CD14-positive monocyte (primary cell): ENCODE measurements around the gene SUCLG1. TPM values are rescaled to one million over a fixed set of nuclear protein-coding genes. Genes with fewer than 3 reads are reported as not detected.

Experiments used
- DNase-seq, 3 donors: peaks; one replicate each; pipeline ENCODE4 v3.0.0-alpha.2; 2011 to 2022
- H2AFZ ChIP-seq: 2 replicates; pipeline ENCODE4 v1.6.0; 2012; ENCODE audit warnings: mild to moderate bottlenecking, low read depth, low read length, inconsistent platforms; ENCODE audit not compliant: insufficient read depth, poor library complexity, severe bottlenecking
- H3K27ac ChIP-seq, 2 donors: 1 replicate in 1 of 2; 2 replicates in 1 of 2; pipeline ENCODE4 v1.5.1; 2012 to 2013; ENCODE audit warnings: low read length in 2 of 2, control low read depth in 1 of 2, inconsistent platforms in 1 of 2, low read depth in 1 of 2, mild to moderate bottlenecking in 1 of 2
- H3K27me3 ChIP-seq, 2 donors: one replicate each; pipeline versions ENCODE4 v1.6.0 to v1.6.1; 2011 to 2013; ENCODE audit warnings: low read length in 2 of 2; ENCODE audit not compliant: control insufficient read depth in 2 of 2, insufficient read depth in 2 of 2
- H3K36me3 ChIP-seq, 2 donors: replicated peaks in 1 of 2; 1 replicate in 1 of 2; 2 replicates in 1 of 2; pipeline versions ENCODE4 v1.5.1 to v1.6.1; 2012 to 2013; ENCODE audit warnings: low read length in 2 of 2, control low read depth in 1 of 2, inconsistent platforms in 1 of 2, mild to moderate bottlenecking in 1 of 2; ENCODE audit not compliant: insufficient read depth in 2 of 2, control insufficient read depth in 1 of 2
- H3K4me1 ChIP-seq, 2 donors: 1 replicate in 1 of 2; 2 replicates in 1 of 2; pipeline versions ENCODE4 v1.5.1 to v1.6.1; 2012 to 2013; ENCODE audit warnings: low read length in 2 of 2, control low read depth in 1 of 2, inconsistent platforms in 1 of 2, mild to moderate bottlenecking in 1 of 2, moderate library complexity in 1 of 2; ENCODE audit not compliant: insufficient read depth in 2 of 2, control insufficient read depth in 1 of 2
- H3K4me2 ChIP-seq: replicated peaks from 2 replicates; pipeline ENCODE3; 2012; ENCODE audit warnings: low read length, moderate library complexity, mild to moderate bottlenecking; ENCODE audit not compliant: poor library complexity, severe bottlenecking; ENCODE audit errors: extremely low read depth
- H3K4me3 ChIP-seq, 3 experiments: fragments of 200-600 bp in 1 of 3; sonication (generic) in 1 of 3; replicated peaks in 1 of 3; 1 replicate in 2 of 3; 2 replicates in 1 of 3; pipeline ENCODE4 v1.5.1; 2011 to 2013; ENCODE audit warnings: low read length in 3 of 3, mild to moderate bottlenecking in 3 of 3, control low read depth in 2 of 3, low read depth in 2 of 3, inconsistent platforms in 1 of 3, moderate library complexity in 1 of 3
- H3K79me2 ChIP-seq: 2 replicates; pipeline ENCODE4 v1.6.0; 2012; ENCODE audit warnings: mild to moderate bottlenecking, control low read depth, inconsistent platforms, low read length, moderate library complexity; ENCODE audit not compliant: insufficient read depth
- H3K9ac ChIP-seq: 2 replicates; pipeline ENCODE4 v1.6.0; 2017; ENCODE audit warnings: low read length, mild to moderate bottlenecking; ENCODE audit not compliant: insufficient read depth, poor library complexity, severe bottlenecking
- H3K9me3 ChIP-seq, 2 donors: replicated peaks in 1 of 2; 1 replicate in 1 of 2; 2 replicates in 1 of 2; pipeline versions ENCODE4 v1.5.1 to v1.6.1; 2012 to 2013; ENCODE audit warnings: low read length in 2 of 2, control low read depth in 1 of 2; ENCODE audit not compliant: control insufficient read depth in 1 of 2, insufficient read depth in 1 of 2
- H4K20me1 ChIP-seq: 2 replicates; pipeline ENCODE4 v1.6.0; 2012; ENCODE audit warnings: mild to moderate bottlenecking, low read length, control low read depth, moderate library complexity; ENCODE audit not compliant: insufficient read depth
- H3K27ac Mint-ChIP-seq, 7 donors: one replicate each; pipeline ENCODE4 v1.8.0; 2020; ENCODE audit warnings: mild to moderate bottlenecking in 7 of 7, mixed read lengths in 7 of 7, moderate library complexity in 6 of 7, inconsistent platforms in 2 of 7
- H3K27me3 Mint-ChIP-seq, 3 donors: one replicate each; pipeline ENCODE4 v1.8.0; 2021 to 2022; ENCODE audit warnings: low read depth in 3 of 3, mild to moderate bottlenecking in 3 of 3, mixed read lengths in 3 of 3, moderate library complexity in 3 of 3, inconsistent platforms in 1 of 3
- H3K36me3 Mint-ChIP-seq, 2 donors: one replicate each; pipeline ENCODE4 v1.8.0; 2020; ENCODE audit warnings: mixed read lengths in 2 of 2, inconsistent platforms in 1 of 2, mild to moderate bottlenecking in 1 of 2
- H3K4me1 Mint-ChIP-seq: one replicate; pipeline ENCODE4 v1.8.0; 2020; ENCODE audit warnings: mild to moderate bottlenecking, mixed read lengths
- H3K4me3 Mint-ChIP-seq, 2 donors: one replicate each; pipeline ENCODE4 v1.8.0; 2020; ENCODE audit warnings: mild to moderate bottlenecking in 2 of 2, mixed read lengths in 2 of 2, moderate library complexity in 1 of 2
- H3K9me3 Mint-ChIP-seq, 7 donors: one replicate each; pipeline ENCODE4 v1.8.0; 2020 to 2022; ENCODE audit warnings: mixed read lengths in 7 of 7, mild to moderate bottlenecking in 6 of 7, moderate library complexity in 6 of 7, inconsistent platforms in 2 of 7
- WGBS: methylation state at CpG from one replicate; pipeline ENCODE4 v1.1.5; 2013; ENCODE audit warnings: missing lambda C conversion rate; ENCODE audit not compliant: insufficient coverage; 5-methylcytosine and 5-hydroxymethylcytosine counted together
- intact Hi-C, 2 donors: fragments of 100-400 bp; cut with micrococcal nuclease; formaldehyde crosslinking; loops; one replicate each; pipeline versions ENCODE4 v1.15.0 to v1.15.1; 2023
- polyA plus RNA-seq, 3 donors: library from polyadenylated mRNA; depleted of rRNA in 1 of 3; unstranded in 2 of 3; stranded (reverse) in 1 of 3; fragments of 300-500 nt in 2 of 3; fragments of >200 nt in 1 of 3; fragmentation: Illumina TruSeq in 2 of 3; gene quantifications; 1 replicate in 2 of 3; 2 replicates in 1 of 3; pipeline ENCODE4 v1.2.3, GENCODE V29; 2012 to 2021
- TF ChIP-seq, protein P1 (sequence below): fragments of 200-600 bp; IDR thresholded peaks from one replicate; pipeline ENCODE4 v1.8.0; 2022; ENCODE audit warnings: antibody characterized with exemption, mild to moderate bottlenecking

SUCLG1 gene
- polyA plus RNA-seq, 3 donors: 24.9 to 114 (median 98.9) TPM

DNA sequence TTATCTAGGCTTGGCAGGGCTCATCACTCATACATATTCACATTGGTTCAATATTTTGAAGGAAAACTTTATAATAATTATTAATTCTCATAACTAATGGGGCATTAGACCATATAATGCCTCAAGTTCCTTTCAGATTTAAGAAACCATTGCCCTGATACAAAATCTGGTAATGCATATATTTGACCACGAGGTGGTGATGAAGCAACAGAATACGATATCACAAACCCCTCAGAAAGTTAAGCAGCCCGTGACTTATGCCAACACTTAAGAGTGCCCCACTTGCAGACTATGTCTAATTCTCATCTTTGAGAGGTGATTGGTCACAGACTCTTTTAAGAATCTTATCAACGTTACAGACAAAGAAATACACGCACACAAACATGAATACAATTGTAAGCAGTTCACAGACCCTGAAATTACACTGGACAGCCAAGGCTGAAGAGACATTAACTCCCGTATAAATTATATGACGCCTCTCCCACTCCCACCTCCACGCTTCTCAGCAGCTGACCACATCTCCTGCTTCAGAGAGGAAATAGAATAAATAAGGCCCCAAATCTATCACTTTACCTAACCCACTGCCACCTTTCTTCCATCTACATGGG, 36.6 kb upstream of the SUCLG1 start:
- intact Hi-C loops: loop anchor here in 1 of 2 donors (2.0 to 5.0 kb wide), 2 partner anchors 367 to 431 kb away; no protein-coding TSS in a partner anchor
- TF ChIP-seq, protein P1, sequence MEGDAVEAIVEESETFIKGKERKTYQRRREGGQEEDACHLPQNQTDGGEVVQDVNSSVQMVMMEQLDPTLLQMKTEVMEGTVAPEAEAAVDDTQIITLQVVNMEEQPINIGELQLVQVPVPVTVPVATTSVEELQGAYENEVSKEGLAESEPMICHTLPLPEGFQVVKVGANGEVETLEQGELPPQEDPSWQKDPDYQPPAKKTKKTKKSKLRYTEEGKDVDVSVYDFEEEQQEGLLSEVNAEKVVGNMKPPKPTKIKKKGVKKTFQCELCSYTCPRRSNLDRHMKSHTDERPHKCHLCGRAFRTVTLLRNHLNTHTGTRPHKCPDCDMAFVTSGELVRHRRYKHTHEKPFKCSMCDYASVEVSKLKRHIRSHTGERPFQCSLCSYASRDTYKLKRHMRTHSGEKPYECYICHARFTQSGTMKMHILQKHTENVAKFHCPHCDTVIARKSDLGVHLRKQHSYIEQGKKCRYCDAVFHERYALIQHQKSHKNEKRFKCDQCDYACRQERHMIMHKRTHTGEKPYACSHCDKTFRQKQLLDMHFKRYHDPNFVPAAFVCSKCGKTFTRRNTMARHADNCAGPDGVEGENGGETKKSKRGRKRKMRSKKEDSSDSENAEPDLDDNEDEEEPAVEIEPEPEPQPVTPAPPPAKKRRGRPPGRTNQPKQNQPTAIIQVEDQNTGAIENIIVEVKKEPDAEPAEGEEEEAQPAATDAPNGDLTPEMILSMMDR: peak; percentile 79
- H3K36me3 ChIP-seq: no peaks in the 10 kb centered on the region
- Mint-ChIP-seq H3K27ac (no peak overlapping the region), H3K4me1 (peaks cover 4% of the 10 kb centered on the region), H3K4me3 (no peak overlapping the region), H3K9me3 (no peaks in the 10 kb centered on the region), H3K36me3 (no peaks in the 10 kb centered on the region), H3K27me3 (peaks cover 0 to 7% (median 5%) of the 10 kb centered on the region in 3 donors)
- H3K9ac ChIP-seq: no peak overlapping the region
- peak; percentile 31 to 54 (median 49) for DNase-seq
- H3K4me1 ChIP-seq: no peaks in the 10 kb centered on the region
- H3K27ac ChIP-seq: no peak overlapping the region
- no peaks in the 10 kb centered on the region for H3K9me3 ChIP-seq
- H2AFZ ChIP-seq: no peak overlapping the region
- H4K20me1 ChIP-seq: no peaks in the 10 kb centered on the region
- no peaks in the 10 kb centered on the region for H3K27me3 ChIP-seq
- H3K79me2 ChIP-seq: no peaks in the 10 kb centered on the region
- WGBS: 54% methylated on average over 3 of the region's 8 CpGs
- no peak overlapping the region for H3K4me2 ChIP-seq
- no peak overlapping the region for H3K4me3 ChIP-seq

DNA sequence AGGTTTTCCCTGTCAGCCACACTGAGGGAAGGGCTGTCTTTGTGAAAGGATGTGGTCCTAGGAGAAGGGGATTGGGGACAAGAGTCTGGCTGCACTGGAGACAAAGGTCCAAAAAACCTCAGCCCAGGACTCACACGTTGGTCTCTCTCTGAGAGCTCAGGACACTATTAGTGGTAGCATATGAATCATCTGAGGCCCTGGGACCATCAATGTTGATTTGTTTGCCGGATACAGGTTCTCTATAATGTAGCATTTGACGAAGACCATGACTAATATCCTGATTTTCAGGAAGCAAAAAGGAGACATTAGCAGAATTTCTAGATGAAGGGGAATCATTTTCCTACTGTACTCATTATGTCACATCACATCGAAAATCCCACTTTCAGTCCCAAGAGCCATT, 35.0 kb upstream of the SUCLG1 start:
- Mint-ChIP-seq H3K27me3 (peaks cover 2 to 7% (median 7%) of the 10 kb centered on the region in 3 donors), H3K4me3 (no peak overlapping the region), H3K27ac (peak overlapping the region in 1 of 7 donors; percentile 54), H3K36me3 (no peaks in the 10 kb centered on the region), H3K4me1 (peaks cover 4% of the 10 kb centered on the region), H3K9me3 (no peaks in the 10 kb centered on the region)
- 100% methylated on average over 1 of the region's 4 CpGs for whole genome bisulfite sequencing
- Histone ChIP-seq H3K79me2 (no peaks in the 10 kb centered on the region), H4K20me1 (no peaks in the 10 kb centered on the region), H3K36me3 (no peaks in the 10 kb centered on the region), H3K4me2 (no peak overlapping the region), H3K27ac (no peak overlapping the region), H3K9ac (no peak overlapping the region), H3K9me3 (no peaks in the 10 kb centered on the region), H3K27me3 (no peaks in the 10 kb centered on the region), H3K4me3 (no peak overlapping the region), H3K4me1 (no peaks in the 10 kb centered on the region), H2AFZ (no peak overlapping the region)
- no peak for DNase-seq
- TF ChIP-seq, protein P1: no peak
- intact Hi-C loops: loop anchor here in 1 of 2 donors (2.0 to 5.0 kb wide), 2 partner anchors 388 to 433 kb away; partner anchors contain the start of gene TRABD2A
